Measurements from ENCODE around the gene TSHZ1.

Gene TSHZ1

DNA sequence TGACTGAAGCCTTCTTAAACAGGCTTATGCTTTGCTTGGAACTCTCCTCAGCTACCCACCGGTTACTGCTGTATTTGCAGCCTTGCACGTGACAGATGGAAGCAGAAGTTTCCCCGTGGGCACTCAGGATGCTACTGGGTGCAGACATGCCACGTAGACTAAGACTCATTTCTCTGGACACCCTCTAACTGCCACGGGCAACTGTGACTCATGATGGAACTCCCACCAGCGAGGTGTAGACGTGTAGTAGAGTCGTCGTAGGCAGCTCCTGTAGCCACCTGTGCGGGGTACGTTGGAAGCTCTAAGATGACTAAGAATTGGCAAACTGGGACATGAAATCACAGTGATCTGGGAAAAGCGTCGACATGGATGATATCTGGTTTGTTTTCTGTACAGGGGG lies 27.5 kb downstream of the TSHZ1 start:
- Histone ChIP-seq H3F3A (ENCODE audit: low read depth) (no peaks in the 10 kb centered on the region), H3K9ac (ENCODE audit: low read depth, low read length, poor library complexity, severe bottlenecking) (no peak overlapping the region), H3K27me3 (ENCODE audit: insufficient read depth, low read length, poor library complexity, severe bottlenecking) (no peaks in the 10 kb centered on the region), H3K4me2 (ENCODE audit: low read depth, low read length, poor library complexity, severe bottlenecking) (no peak overlapping the region), H3K4me3 (ENCODE audit: low read length, poor library complexity, severe bottlenecking) (no peak overlapping the region), H3K4me1 (ENCODE audit: insufficient read depth, low read length, poor library complexity, severe bottlenecking) (no peaks in the 10 kb centered on the region), H3K79me2 (ENCODE audit: insufficient read depth, low read length) (peaks cover 95% of the 10 kb centered on the region), H3K9me2 (replicated peaks; ENCODE audit: low read depth, low read length) (no peaks in the 10 kb centered on the region), H2AFZ (ENCODE audit: low read length) (no peak overlapping the region), H4K20me1 (ENCODE audit: insufficient read depth, low read length, poor library complexity, severe bottlenecking) (peaks cover 2% of the 10 kb centered on the region), H3K36me3 (ENCODE audit: insufficient read depth, low read length) (peaks cover 6% of the 10 kb centered on the region; the same call in 1 of the 2 replicates), H3K9me3 (ENCODE audit: insufficient read depth, low read depth, low read length) (no peaks in the 10 kb centered on the region)
- TF ChIP-seq, protein P1, sequence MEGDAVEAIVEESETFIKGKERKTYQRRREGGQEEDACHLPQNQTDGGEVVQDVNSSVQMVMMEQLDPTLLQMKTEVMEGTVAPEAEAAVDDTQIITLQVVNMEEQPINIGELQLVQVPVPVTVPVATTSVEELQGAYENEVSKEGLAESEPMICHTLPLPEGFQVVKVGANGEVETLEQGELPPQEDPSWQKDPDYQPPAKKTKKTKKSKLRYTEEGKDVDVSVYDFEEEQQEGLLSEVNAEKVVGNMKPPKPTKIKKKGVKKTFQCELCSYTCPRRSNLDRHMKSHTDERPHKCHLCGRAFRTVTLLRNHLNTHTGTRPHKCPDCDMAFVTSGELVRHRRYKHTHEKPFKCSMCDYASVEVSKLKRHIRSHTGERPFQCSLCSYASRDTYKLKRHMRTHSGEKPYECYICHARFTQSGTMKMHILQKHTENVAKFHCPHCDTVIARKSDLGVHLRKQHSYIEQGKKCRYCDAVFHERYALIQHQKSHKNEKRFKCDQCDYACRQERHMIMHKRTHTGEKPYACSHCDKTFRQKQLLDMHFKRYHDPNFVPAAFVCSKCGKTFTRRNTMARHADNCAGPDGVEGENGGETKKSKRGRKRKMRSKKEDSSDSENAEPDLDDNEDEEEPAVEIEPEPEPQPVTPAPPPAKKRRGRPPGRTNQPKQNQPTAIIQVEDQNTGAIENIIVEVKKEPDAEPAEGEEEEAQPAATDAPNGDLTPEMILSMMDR (conservative IDR thresholded peaks at IDR 0.05; ENCODE audit: low read length) = no peak
- TF ChIP-seq EZH2phosphoT487 (IDR thresholded peaks at IDR 0.05; ENCODE audit: borderline replicate concordance) = no peak

- TF ChIP-seq, protein P1 (conservative IDR thresholded peaks at IDR 0.05; ENCODE audit: low read length) = no peak
- TF ChIP-seq EZH2phosphoT487 (IDR thresholded peaks at IDR 0.05; ENCODE audit: borderline replicate concordance) = no peak
- Histone ChIP-seq H3K79me2 (ENCODE audit: insufficient read depth, low read length) (peaks cover 95% of the 10 kb centered on the region), H3K4me2 (ENCODE audit: low read depth, low read length, poor library complexity, severe bottlenecking) (no peak overlapping the region), H3K4me3 (ENCODE audit: low read length, poor library complexity, severe bottlenecking) (no peak overlapping the region), H3K9me3 (ENCODE audit: insufficient read depth, low read depth, low read length) (no peaks in the 10 kb centered on the region), H4K20me1 (ENCODE audit: insufficient read depth, low read length, poor library complexity, severe bottlenecking) (no peaks in the 10 kb centered on the region), H3F3A (ENCODE audit: low read depth) (no peaks in the 10 kb centered on the region), H3K9me2 (replicated peaks; ENCODE audit: low read depth, low read length) (no peaks in the 10 kb centered on the region), H2AFZ (ENCODE audit: low read length) (no peak overlapping the region), H3K36me3 (ENCODE audit: insufficient read depth, low read length) (peaks cover 6% of the 10 kb centered on the region; the same call in 1 of the 2 replicates), H3K9ac (ENCODE audit: low read depth, low read length, poor library complexity, severe bottlenecking) (no peak overlapping the region), H3K27me3 (ENCODE audit: insufficient read depth, low read length, poor library complexity, severe bottlenecking) (no peaks in the 10 kb centered on the region), H3K4me1 (ENCODE audit: insufficient read depth, low read length, poor library complexity, severe bottlenecking) (no peaks in the 10 kb centered on the region)
Observed at GRCh38 chr18:75238786-75239185, 28.2 kb downstream of the TSHZ1 start.

DNA sequence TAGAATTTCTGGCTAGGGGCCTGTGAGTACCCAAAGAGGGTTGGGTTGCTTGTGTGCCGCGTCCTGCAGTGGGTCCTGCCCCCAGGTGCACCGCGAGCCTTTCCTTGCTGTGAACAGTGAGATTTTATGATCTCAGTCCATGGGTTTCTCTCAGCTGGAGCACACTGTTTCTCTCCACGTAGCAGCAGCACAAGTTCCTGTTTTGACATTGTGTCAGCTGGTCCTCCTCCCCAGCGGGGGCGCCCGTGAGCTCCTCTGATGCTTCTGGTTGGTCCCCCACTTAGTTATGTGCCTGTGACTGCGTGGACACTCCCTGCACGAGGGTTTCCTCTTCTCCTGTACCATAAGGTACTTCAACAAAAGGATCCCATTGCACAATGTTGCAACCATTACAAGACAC lies 29.8 kb downstream of the TSHZ1 start:
- Histone ChIP-seq H3K9me3 (ENCODE audit: insufficient read depth, low read depth, low read length) (no peaks in the 10 kb centered on the region), H3F3A (ENCODE audit: low read depth) (no peaks in the 10 kb centered on the region), H3K4me1 (ENCODE audit: insufficient read depth, low read length, poor library complexity, severe bottlenecking) (no peaks in the 10 kb centered on the region), H4K20me1 (ENCODE audit: insufficient read depth, low read length, poor library complexity, severe bottlenecking) (no peaks in the 10 kb centered on the region), H3K9ac (ENCODE audit: low read depth, low read length, poor library complexity, severe bottlenecking) (no peak overlapping the region), H3K36me3 (ENCODE audit: insufficient read depth, low read length) (peaks cover 6% of the 10 kb centered on the region; the same call in 1 of the 2 replicates), H3K4me3 (ENCODE audit: low read length, poor library complexity, severe bottlenecking) (no peak overlapping the region), H3K9me2 (replicated peaks; ENCODE audit: low read depth, low read length) (no peaks in the 10 kb centered on the region), H3K79me2 (ENCODE audit: insufficient read depth, low read length) (peaks cover 94% of the 10 kb centered on the region; the same call in 1 of the 2 replicates), H3K4me2 (ENCODE audit: low read depth, low read length, poor library complexity, severe bottlenecking) (no peak overlapping the region), H2AFZ (ENCODE audit: low read length) (no peak overlapping the region), H3K27me3 (ENCODE audit: insufficient read depth, low read length, poor library complexity, severe bottlenecking) (no peaks in the 10 kb centered on the region)
- no peak for TF ChIP-seq EZH2phosphoT487 (IDR thresholded peaks at IDR 0.05; ENCODE audit: borderline replicate concordance)
- TF ChIP-seq, protein P1 (conservative IDR thresholded peaks at IDR 0.05; ENCODE audit: low read length) = peak; percentile 35
